GM18507 (cell line): ENCODE results near the gene CDKAL1.
A peak's percentile ranks its signal among the peaks of the same experiment; 100 is the strongest.

Source experiments
- DNase-seq: peaks from one replicate; pipeline ENCODE4 v3.0.0; 2011; ENCODE audit warnings: low read depth; ENCODE audit not compliant: insufficient read length; ENCODE audit errors: extremely low spot score
- FAIRE-seq: peaks from 2 replicates; lab custom pipeline; 2011; peaks lifted over from hg19 to GRCh38; lab: Jason Lieb, UNC

CDKAL1 gene

GRCh38 chr6:21001736-21002135 lies 467.5 kb downstream of the CDKAL1 start:
- DNase-seq (no peak), FAIRE-seq (no peak)

- DNase-seq (peak; percentile 17), FAIRE-seq (peak; percentile 79)
Measured at GRCh38 chr6:21003780-21004541, 469.7 kb downstream of the CDKAL1 start.

- peak; percentile 26 for FAIRE-seq
- no peak for DNase-seq
Measured at GRCh38 chr6:21005816-21006570, 471.7 kb downstream of the CDKAL1 start.

- DNase-seq (no peak), FAIRE-seq (no peak)
Measured at GRCh38 chr6:21019614-21020013, 485.4 kb downstream of the CDKAL1 start.

GRCh38 chr6:21022343-21023107 lies 488.3 kb downstream of the CDKAL1 start:
- peak; percentile 81 for FAIRE-seq

DNA sequence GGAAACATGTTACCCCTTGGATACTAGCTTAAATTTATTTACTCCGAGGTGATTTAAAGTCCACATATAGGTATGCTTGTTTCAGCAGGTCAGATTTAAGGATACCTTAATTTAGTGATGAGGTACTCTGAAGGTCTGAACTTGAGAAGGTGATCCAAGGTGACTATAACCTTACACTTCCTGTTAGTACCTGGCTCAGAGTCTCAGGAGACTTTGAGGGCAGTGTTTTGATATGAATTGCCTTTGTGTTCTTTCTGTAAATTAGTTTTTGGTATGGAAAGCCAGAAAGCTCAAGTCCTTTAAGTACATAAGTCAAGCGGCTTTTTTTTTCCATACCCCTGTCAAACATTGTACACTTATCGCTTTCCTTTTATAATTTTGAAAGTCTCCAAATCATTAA lies 489.0 kb downstream of the CDKAL1 start:
- FAIRE-seq (no peak), DNase-seq (no peak)

More at GRCh38 chr6:21022343-21023107, 488.3 kb downstream of the CDKAL1 start:
- peak; percentile 15 for DNase-seq

GRCh38 chr6:21024616-21025015 lies 490.4 kb downstream of the CDKAL1 start:
- FAIRE-seq, result no peak
- no peak for DNase-seq

GRCh38 chr6:21026576-21027273 lies 492.5 kb downstream of the CDKAL1 start:
- FAIRE-seq (no peak), DNase-seq (no peak)

DNA sequence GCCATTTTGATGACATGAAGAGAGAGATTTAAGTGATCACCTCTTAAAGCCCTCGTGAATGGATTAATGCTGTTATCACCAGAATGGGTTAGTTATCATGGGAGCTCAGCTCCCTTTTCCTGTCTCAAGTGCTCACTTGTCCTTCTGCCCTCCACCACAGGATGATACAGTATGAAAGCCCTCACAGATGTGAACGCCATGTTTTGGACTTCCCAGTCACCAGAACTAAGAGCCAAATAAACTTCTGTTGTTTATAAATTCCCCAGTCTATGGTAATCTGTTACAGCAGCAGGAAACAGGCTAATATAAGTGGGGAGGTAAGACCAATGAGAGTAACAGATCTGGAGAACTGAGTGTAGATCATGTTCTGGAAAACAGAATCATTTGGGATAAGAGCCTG lies 493.2 kb downstream of the CDKAL1 start:
- DNase-seq (no peak), FAIRE-seq (no peak)

DNA sequence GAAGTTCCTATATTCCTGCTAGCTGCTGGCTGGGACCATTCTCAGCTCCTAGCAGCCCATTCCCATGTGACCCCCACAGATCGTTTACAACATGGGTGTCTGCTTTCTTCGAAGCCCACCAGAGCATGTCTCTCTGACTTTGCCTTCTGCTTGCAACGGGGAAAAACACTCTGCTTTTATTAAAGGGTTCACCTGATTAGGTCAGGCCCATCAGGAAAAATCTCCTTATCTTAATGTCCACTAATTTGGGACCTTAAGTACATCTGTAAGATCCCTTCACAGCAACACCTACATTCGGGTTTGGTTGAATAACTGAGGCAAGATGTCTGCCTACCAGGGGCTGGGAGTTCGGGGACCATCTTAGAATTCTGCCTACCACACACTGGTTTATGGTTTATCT lies 496.9 kb downstream of the CDKAL1 start:
- no peak for DNase-seq
- FAIRE-seq, result no peak

DNA sequence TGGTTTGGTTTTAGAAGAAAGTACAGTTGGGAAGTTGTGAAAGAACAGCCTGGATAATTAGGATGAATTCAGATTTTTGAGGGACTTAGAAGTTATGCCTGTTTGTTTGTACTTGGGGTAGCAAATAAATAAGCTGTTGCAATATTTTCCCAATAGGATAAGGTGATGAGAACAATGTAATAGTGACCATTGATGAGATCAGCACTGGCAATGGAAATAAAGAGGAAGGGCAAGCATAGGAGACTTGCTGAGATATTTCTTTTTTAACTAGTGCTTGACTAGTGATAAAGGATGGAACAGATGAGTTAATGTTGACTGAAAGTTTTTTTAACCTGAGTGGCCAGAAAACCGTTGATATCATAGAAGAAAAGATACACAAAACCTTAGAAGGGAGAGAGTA lies 498.8 kb downstream of the CDKAL1 start:
- DNase-seq (no peak), FAIRE-seq (no peak)

DNA sequence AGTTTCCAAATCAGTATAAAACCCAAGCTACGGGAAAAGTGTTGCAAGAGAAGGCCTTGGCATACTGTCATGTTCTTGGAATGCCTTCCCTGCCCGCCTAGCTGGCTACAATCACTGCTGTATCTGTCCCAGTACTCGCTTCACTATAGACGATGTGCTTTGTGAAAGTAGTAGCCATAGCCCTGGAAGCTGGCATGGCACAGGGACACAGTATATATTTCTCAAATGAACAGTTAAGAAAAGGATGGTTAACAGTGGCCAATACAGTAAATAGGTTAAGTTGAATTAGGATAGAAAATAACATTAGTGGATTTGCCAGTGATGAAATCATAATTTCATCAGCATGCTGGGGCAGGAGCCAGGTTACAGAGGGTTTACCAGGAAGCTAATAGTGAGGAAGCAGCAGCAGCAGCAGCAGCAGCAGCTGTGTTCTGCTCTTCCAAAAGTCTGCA lies 499.3 kb downstream of the CDKAL1 start:
- no peak for FAIRE-seq
- no peak for DNase-seq

DNA sequence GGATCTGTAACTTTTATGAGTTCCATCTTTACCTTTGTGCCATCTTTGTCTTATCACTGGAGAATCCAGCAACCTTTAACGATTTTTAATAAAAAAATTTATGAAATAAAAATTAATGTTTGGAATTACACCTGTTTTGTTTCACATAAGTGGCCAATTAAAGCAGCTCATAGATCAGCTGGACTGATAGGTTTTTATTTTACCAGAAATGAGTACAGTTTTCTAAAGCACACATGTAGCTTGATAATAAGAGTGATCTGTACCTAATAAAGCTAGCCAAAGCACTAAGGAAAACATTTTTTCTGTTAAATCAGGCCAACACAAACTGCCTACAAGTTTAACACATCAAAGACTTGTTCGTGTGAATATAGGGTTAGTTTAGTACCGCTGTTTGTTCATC lies 500.1 kb downstream of the CDKAL1 start:
- FAIRE-seq, result no peak
- no peak for DNase-seq

GRCh38 chr6:21037453-21037852 lies 503.2 kb downstream of the CDKAL1 start:
- DNase-seq (no peak), FAIRE-seq (no peak)

DNA sequence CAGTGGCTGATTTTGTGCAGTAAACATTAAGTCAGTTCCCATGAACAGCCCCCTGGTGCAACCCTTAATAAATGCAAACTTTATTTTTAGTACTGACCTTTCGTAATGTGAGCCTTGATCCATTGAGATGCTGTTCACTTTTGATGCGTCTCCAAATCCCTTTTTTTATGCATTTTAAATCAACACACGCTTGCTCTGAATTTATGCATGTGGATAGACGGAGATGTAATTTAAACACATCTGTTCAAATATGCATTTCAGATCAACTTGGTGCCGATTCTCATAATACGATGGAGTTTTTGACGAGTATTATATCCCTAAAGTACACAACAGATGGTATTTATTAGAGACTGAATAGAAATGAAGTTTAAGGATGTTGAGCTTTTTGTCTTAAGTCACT lies 505.7 kb downstream of the CDKAL1 start:
- DNase-seq, result no peak
- FAIRE-seq, result no peak

- FAIRE-seq (no peak), DNase-seq (no peak)
Measured at GRCh38 chr6:21045135-21045700, 511.0 kb downstream of the CDKAL1 start.

DNA sequence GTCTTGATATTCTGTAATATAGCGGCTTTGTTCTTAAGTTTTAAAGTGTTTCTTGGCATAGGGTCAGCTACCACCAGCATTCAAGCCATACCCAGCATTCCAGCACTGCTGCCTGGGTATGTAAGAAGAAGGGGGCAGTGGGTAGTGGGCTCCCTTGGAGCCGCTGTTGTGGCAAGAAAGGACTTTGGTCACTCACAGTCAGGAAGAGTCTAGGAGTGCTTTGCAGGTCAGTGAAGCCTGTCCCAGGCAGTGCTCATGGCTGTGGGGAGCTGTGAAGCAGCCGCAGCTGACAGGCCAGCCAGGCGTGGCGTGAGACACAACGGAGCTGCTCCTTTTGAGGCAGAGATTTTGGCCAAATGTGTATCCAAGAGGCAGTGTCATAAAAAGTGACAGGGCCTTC lies 512.0 kb downstream of the CDKAL1 start:
- FAIRE-seq, result no peak
- no peak for DNase-seq

- FAIRE-seq, result no peak
- DNase-seq, result no peak
Measured at GRCh38 chr6:21048047-21048446, 513.8 kb downstream of the CDKAL1 start.

GRCh38 chr6:21049148-21049547 lies 514.9 kb downstream of the CDKAL1 start:
- FAIRE-seq (no peak), DNase-seq (no peak)
